Upper lobe of left lung (tissue), 4 donors: Measurements from ENCODE around the gene RPGRIP1L.

Source experiments
- POLR2A ChIP-seq, 4 donors: fragments of 450-650 bp; IDR thresholded peaks; one replicate each; pipeline ENCODE4 v1.5.1; 2016 to 2017; ENCODE audit warnings: antibody characterized with exemption in 4 of 4, mild to moderate bottlenecking in 2 of 4
- TF ChIP-seq, protein P1 (sequence below), 6 experiments: fragments of 450-650 bp in 4 of 6; fragments of 200-600 bp in 2 of 6; sonication (generic) in 2 of 6; IDR thresholded peaks; one replicate each; pipeline ENCODE4 v1.5.1; 2016 to 2019; ENCODE audit warnings: antibody characterized with exemption in 6 of 6

- no peak for TF ChIP-seq POLR2A (IDR thresholded peaks at IDR 0.05)
- TF ChIP-seq, protein P1, sequence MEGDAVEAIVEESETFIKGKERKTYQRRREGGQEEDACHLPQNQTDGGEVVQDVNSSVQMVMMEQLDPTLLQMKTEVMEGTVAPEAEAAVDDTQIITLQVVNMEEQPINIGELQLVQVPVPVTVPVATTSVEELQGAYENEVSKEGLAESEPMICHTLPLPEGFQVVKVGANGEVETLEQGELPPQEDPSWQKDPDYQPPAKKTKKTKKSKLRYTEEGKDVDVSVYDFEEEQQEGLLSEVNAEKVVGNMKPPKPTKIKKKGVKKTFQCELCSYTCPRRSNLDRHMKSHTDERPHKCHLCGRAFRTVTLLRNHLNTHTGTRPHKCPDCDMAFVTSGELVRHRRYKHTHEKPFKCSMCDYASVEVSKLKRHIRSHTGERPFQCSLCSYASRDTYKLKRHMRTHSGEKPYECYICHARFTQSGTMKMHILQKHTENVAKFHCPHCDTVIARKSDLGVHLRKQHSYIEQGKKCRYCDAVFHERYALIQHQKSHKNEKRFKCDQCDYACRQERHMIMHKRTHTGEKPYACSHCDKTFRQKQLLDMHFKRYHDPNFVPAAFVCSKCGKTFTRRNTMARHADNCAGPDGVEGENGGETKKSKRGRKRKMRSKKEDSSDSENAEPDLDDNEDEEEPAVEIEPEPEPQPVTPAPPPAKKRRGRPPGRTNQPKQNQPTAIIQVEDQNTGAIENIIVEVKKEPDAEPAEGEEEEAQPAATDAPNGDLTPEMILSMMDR (IDR thresholded peaks at IDR 0.05), result no peak
Measured at GRCh38 chr16:53651357-53651756, 52.3 kb downstream of the RPGRIP1L start.
